Activated effector memory CD4-positive, alpha-beta T cell treated with Interleukin-2 at 50 U/mL for 16 hours (primary cell): ENCODE measurements around the gene CNNM2.
"Not testable (repeated sequence)": the region's sequence is repeated elsewhere in the genome, so short reads cannot be mapped to it uniquely, and the experiment has no call there.

ENCODE experiments used
- DNase-seq: peaks from one replicate; pipeline ENCODE4 v3.0.0-alpha.2; 2020

CNNM2 gene

DNA sequence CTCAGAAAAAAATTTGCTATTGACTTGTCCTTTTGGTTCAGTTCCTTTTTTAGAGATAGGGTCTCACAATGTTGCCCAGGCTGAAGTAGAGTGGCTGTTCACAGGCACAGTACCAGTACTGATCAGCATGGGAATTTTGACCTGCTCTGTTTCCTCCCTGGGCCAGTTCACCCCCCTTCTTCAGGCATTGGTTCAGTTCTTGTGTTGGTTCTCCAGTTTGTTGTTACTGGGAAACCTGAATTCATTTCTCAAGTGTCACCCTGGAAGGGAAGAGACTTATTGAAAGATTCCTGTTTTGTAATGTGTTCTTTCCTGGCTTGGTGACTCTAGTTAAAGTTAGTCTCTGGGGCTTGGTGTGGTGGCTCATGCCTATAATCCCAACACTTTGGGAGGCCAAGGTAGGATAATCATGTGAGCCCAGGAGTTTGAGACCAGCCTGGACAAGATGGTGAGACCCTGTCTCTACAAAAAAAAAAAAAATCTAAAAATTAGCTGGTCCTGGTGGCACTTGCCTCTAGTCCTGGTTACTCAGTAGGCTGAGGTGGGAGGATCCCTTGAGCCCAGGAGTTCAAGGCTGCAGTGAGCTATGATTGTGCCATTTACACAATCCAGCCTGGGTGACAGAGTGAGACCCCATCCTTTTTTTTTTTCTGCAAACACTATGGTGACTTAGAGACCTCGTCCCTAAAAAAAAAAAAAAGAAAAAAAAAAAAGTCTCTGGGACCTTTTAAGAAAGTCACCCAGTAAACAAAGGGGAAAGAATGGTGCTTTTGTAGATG, 52.7 kb downstream of the CNNM2 start:
- no peak for DNase-seq

DNA sequence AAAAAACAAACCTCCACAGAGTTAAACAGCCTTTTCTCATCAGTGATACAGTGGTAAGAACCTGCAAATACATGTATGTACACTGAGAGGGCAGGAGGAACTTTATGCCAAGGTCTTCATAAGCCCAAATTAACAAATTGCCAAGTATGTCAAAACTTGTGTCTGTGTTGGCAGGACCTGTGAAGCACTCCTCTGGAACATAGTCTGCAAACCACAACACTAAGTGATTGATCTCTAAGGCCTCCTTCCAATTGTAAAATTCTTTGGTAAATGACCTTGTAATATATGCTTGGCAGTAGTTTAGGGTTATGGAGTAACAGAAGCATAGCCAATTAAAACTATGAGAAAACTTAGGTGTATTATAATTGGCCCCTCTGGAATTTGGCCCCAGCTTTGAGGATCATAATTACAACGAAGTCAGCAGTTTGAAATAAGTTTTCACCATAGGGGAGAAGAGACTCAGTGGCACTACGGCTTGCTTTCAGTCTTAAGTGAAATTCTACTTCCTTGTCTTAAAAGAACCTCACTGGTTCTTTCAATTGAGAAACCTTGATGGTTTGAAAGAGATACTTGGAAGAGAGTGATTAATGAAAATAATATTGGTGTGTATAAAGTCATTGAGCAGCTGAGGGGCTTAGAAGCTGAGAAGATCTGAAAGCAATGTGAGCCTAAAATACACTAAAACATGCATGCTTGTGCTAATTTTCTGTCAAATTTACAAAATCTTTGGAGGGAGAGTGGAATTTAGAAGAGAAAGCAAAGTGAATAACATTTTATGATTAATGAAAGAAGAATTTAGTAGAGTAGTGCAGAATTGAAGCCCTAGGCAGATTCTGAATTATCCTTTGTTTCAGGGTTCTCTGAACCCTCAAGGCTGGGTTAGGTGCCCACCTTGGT, 57.6 kb downstream of the CNNM2 start:
- no peak for DNase-seq

DNA sequence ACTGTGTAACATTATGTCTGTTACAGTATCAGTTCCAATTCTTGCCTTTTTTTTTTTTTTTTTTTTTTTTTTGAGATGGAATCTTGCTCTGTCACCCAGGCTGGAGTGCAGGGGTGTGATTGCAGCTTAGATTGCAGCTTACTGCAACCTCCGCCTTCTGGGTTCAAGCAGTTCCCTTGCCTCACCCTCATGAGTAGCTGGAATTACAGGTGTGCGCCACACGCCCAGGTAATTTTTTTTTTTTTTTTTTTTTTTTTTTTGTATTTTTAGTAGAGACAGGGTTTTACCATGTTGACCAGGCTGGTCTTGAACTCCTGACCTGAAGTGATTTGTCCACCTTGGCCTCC, 58.3 kb downstream of the CNNM2 start:
- DNase-seq, result not testable (repeated sequence)

DNA sequence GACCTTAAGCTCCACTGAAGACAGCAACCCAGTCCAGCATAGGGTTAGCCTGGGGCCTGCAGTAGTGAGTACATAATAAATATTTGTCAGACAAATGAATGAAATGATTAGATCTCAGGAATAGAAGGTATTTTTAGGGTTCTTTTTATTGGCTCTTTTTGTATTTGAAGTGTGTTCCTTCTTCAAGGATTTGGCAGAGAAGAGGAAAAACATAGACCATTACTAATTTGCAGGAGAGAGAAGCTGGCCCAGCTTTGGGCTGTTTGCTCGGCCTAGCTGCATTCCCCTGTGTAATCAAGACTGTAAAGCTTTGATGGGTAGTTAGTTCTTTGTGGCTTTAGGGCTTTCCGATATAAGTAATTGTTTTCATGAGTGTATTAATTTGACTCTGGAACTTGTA, 64.2 kb downstream of the CNNM2 start:
- DNase-seq, result no peak

DNA sequence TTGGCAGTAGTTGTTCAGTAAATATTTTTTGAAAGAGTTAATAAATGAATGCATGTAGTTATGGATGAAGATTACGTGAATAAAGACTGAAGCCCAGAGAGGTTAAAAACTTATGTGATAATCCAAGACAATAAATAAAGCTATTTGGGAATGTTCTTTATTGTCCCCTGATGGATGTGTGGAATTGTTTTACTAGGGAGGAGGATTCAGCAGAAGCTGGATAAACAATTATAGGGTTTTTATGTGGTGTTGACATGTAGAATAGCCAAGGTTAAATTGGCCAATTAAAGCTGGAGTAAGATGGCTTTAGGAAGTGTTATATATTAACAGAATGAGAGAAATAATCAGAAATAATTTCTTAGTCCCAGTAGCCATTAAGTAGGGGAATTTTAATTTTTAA, 66.0 kb downstream of the CNNM2 start:
- DNase-seq, result no peak

DNA sequence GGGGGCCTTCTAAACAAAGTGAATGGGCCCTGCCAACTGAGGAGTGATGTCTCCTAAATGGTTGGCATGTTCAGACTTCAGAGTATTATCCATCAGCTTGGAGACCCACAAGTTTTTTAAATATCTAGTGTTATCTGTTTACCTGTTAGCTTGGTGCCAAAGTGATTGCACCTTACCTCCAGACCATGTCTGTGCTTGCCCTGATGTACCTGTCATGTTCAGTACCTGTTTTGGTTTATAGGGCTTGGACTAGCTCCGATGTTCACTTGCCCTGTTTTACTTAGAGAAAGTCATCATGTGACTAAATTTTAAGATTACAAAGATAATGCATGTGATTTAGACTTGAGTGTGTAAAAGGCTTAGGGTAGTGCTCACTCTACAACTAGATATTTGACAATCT, 67.7 kb downstream of the CNNM2 start:
- no peak for DNase-seq

DNA sequence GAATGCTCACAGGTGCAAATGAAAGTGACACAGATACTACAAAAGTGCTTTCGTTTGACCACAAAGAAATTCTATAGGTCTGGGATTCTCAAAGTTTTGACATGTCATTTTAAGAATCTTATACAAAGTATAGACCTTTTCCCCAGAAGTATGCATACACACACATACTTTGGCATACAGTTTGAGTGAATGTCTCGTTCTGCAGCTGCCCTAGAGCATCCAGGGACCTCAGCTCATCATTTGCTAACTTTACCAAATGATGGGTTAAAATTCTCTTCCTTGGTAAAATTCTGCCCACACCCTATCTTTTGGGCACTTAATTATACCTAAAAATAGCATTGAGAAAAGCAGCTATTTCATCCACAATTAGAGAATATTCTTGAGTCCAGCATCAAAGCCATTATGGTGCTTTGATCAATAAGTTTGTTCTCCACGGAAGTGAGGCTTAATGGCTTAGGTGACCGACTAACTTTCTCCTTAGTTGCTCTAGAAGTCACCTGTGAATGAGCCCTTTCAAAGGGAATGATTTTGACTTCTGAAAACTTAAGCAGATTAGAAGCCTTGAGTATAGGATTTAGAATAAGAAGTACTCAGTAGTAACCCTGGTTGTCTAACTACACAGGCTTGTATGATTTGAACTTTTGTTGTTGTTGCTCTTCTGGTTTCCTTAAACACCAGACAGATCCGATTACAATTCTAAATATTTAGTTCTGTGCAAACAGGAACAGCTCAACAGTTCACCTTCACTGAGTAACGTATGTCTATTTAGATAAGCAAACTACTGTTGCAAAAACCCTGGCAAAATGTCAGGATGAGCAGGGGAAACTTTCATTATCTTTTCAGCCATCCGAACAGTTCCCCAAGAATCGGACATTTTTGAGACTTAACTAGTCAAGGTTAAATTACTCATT, 70.6 kb downstream of the CNNM2 start:
- no peak for DNase-seq

DNA sequence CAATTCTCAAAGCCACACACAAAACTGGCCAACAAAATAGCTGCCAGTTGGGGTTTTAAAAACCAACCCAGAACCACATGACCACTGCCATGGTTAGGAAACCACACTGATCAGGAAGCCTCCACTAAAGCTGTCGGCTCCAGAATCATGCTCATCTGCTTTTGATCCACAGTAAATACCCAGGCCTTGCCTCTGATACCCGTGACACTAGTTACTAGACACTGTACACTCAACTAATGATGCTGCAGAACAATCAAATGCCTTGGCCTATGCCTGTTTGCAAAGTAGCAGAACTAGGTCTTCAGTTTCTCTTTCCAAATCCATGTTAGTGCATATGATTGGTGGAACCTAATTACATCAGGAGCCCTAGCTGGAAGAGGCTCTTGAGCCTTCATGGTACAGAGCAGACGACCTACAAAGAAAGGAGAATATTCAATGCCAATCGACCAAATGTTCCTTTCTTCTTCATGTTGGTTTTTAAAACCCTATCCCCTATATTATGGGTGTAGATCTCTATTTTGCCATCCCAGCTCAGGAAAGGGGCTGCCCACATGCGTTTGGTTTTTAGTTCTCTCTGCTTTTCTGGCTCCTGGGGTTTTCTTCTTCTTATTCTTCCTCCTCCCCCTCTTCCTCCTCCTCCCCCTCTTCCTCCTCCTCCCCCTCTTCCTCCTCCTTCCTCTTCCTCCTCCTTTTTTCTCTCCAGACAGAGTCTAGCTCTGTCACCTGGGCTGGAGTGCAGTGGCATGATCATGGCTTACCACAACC, 76.6 kb downstream of the CNNM2 start:
- DNase-seq, result no peak

DNA sequence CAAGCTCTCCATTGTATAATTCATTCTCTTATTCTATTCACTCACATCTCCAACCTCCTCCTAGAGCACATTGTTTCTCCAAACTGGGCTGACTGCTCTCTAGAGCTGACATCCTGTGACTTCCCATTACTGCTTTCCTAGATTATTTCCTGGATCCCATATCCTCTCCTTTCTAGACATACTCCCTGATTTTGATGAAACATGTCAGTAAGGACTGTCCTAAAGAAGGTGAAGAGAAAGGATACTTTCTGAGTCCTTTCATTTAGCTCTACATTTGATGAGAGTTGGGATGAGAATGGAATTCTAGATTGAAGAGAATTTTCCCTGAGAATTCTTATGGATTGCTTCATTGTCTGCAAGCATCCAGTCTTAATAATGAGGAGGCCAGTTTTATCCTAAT, 78.8 kb downstream of the CNNM2 start:
- no peak for DNase-seq

DNA sequence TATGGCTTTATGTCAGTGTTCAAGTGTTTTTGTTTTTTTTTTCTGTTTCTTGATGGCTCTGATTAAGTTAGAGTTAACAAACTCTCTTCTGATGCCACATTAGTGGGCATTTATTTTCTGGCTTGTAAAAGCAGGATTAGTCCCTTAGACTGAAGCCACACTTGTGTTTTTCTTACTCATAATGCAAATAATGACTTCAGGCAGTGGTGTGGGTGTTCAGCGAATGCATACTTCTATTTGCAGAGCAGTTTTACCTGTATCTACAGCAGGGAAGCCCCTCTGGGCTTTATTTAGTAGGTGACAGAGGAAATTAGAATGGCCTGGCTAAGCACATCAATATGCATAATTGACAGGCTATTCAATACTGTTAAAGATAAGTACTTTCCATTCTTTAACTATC, 79.9 kb downstream of the CNNM2 start:
- DNase-seq, result no peak

DNA sequence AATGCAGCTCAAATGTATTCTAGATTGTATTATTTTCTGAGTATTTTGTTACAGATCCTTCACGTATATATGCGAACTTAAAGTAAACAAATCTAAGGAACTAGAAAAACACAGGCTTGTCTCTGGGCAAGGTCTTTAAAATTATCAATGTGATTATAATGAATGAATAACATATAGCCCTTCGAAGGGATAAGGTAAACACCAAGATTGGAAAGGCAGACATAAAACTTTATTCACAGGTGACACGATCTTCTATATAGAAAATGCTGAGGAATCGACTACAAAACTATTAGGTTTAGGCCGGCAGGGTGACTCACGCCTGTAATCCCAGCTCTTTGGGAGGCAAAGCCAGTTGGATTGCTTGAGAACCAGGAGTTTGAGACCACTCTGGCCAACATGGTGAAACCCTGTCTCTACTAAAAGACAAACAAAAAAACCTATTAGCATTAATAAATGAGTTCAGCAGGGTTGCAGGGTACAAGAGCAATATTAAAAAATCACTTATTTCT, 80.4 kb downstream of the CNNM2 start:
- DNase-seq, result no peak

DNA sequence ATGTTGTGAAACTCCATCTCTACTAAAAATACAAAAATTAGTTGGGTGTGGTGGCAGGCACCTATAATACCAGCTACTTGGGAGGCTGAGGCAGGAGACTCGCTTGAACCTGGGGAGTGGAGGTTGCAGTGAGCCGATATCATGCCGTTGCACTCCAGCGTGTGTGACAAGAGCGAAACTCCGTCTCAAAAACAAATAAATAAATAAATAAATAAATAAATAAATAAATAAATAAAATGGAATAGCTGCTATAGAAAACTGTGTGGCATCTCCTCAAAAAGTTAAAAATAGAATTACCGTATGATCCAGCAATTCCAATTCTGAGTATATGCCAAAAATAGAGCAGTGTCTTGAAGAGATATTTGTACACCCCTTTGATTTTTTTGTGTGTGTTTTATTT, 82.0 kb downstream of the CNNM2 start:
- not testable (repeated sequence) for DNase-seq

DNA sequence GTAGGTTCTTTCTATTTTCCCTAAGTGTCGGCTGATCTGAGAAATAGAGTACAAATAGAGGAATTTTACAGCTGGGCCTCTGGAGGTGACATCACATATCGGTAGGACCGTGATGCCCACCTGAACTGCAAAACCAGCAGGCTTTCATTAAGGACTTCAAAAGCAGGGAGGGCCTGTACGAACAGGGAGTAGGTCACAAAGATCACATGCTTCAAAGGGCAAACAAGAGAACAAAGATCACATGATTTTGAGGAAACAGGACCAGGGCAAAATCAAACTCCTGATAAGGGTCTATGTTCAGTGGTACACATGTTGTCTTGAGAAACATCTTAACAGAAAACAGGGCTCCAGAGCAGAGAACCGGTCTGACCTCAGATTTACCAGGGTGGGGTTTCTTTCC, 88.9 kb downstream of the CNNM2 start:
- DNase-seq, result no peak

DNA sequence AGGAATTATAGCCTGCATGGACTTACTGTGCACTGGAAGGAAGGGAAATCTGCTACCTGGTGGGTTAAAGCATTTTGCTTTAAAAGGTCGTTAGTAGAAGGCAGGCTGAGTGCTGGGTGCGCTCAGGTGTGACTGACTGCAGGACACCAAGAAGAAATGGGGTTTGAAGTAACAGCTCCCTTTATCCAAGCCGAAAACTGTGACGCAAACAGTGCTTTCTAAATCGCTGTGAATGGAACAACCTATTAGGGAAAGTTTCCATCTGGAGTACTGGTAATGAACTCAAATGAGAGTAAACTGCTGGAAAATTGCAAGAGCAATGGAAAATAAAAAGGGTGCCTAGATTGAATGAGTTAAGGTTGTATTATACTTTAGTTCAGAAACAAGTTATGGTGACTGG, 95.3 kb downstream of the CNNM2 start:
- no peak for DNase-seq

DNA sequence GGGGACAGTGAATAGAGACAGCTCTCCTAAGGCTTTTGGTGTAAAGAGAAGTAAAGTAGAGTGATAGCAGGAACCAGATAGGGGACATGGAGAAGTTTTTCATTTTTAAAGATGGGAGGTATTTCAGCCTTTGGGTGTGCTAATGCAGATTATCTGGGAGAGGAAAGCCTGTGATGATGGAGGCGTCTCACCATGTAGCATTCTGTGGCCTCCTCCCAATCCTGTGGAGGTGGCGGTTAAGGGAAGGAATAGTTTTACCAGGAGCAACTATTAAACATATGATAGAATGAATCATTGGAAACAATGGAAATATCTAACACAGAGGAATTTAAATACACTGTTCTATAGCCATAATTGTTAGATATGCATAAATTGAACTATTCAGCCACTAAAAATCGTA, 101.3 kb downstream of the CNNM2 start:
- no peak for DNase-seq

DNA sequence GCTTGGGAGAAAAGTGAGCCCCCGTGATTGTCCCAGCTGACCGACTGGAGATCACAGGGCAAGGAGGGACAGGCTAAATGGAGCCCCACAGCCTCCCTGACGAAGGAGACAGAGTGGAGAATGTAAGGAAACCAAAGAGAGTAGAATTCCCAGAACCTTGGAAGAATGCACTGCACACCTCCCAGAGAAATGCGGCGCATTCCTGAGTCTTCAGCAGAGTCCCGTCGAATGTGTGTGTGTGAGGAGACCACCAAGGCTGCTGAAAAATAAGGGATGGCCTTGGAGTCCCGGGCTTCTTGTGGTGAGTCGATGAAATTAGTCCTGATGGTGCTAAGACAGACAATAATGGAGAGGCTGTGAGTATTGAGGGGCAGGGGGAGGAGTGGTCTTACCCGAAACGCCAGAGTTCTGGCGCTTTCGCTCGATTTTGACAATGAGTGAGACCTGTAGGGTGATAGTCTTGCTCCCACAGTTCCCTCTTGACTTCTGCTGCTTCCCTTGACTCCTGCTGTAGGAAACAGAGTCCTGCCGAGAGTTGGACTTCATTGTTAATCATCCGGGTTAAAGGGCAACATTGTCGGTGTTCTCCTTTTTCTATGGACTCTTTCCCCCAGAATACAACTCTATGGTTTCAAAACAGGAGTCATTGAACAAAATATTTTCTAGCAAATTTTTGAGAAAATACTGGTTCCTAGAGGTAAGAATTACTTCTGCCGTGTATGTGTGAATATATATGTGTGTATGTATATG, 103.2 kb downstream of the CNNM2 start:
- no peak for DNase-seq

DNA sequence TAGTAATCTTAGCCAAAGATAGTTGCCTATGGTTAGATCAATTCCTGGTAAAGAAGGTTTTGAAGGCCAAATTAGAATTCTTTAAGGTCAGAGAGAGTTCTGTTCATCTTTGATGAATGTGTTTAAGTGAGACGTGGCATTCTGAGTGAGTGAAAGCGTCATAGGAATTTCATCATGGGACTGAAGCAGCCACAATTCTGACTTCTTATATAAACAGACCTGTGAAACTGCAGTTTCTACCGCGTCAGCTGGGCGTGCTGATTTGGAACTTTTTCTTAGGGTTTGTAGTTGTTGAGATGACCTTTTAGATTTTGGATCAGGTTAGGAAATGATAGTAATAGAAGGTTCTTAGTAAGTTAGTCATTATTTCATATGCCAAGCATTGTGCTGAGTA, 103.8 kb downstream of the CNNM2 start:
- no peak for DNase-seq

DNA sequence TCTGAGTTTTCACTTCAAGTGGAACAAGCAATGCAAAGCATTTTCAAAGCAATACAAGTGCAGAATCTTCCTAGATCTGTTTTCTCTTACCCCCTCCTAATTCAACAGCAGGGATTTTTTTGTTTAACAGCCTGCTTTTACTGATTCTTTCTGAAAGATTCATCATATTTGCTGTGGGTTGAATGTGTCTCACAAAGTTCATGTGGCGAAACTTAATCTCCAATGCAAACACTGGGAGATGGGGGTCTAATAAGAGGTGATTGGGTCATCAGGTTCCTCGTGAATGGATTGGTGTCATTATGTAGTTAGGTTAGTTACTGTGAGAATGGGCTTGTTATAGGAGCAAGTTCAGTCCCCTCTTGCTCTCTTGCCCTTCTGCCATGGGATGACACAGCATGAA, 107.6 kb downstream of the CNNM2 start:
- no peak for DNase-seq

DNA sequence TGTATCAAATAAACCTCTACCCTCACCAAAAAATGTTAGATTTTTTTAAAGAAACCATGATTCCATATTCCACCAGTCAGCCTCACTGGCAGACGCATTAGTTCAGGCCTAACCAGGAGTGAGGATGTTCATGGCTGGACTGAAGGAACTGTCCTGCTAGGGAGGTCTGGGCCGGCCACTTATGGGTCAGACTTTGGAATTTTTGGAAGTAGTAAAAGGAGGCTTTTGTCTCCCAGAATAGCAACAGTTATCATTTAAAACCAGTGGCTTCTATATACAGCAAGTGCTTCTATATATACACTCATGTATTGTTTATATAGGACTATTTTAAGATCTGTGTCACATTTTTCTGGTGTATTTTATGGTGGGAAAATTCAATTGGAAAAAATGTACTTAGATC, 120.5 kb downstream of the CNNM2 start:
- no peak for DNase-seq

DNA sequence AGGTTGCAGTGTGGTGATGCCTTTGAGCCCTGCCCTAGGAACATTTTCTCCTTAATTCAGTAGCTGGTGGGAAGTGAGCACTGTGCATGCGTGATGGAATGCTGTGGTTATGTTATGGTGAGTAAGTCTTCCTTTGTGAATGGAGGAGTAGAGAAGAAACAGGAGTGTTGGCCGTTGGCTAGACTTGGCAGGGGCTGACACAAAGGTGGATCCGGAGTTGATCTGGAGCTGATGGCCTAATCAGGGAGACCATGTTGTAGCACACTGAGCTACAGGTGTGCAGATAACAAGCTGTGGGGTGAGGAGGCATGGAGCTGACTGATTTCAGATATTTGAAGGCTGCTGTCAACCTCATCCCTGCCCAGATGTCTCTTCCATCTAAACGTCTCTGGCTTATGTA, 122.3 kb downstream of the CNNM2 start:
- DNase-seq, result no peak

DNA sequence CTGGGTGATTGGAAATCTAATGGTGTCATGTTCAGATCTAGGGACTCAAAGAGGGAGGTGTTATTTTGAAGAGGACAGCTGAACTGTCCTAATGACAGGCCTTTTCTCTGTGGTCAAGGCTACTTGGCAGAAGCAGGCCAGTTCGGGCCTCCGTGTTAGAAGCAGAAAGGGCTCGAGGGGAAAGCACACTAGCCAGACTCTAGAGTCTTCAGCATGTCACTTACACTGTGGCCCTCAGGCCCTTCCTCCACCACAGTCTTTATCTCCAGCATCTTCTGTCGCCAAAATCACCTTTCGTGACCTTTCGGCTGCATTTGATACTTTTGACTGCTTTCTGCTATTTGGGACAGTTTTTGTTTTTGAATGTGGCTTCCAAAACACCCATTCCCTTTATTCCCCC, 123.3 kb downstream of the CNNM2 start:
- DNase-seq, result no peak

DNA sequence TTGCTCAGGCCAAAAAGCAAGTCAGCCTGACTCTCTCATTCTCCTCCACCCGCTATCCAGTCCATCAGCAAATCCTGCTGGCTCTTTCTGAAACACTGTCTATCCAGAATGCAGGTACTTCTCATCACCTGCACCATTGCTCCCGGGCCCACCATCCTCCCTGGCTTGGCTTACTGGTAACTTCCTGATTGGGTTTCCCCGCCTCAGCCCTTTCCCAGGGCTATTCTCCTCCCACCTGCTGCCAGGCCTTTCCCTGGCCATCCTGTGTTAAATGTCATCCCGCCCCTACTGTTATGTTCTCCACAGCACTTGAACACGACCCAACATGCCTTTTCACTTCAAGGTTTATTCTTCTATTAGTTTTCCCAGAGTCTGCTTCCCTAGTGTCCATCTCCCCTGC, 124.0 kb downstream of the CNNM2 start:
- no peak for DNase-seq
